Neural cell (in vitro differentiated cells): ENCODE results near the gene RNASEL.

Experiments used
- POLR2AphosphoS5 ChIP-seq: IDR thresholded peaks from 2 replicates; pipeline ENCODE4 v1.6.1; 2012
- REST ChIP-seq: IDR thresholded peaks from 2 replicates; pipeline ENCODE4 v1.6.1; 2012; ENCODE audit warnings: borderline replicate concordance
- SMC3 ChIP-seq: fragments of 450-650 bp; conservative IDR thresholded peaks from 2 replicates; pipeline ENCODE4 v1.6.1; 2014; ENCODE audit warnings: antibody characterized with exemption, mild to moderate bottlenecking, moderate library complexity; ENCODE audit not compliant: poor library complexity
- TF ChIP-seq, protein P1 (sequence below): fragments of 450-650 bp; IDR thresholded peaks from 2 replicates; pipeline ENCODE4 v1.5.1; 2014; ENCODE audit warnings: antibody characterized with exemption, mild to moderate bottlenecking, moderate library complexity; ENCODE audit not compliant: poor library complexity, severe bottlenecking

- TF ChIP-seq, protein P1, sequence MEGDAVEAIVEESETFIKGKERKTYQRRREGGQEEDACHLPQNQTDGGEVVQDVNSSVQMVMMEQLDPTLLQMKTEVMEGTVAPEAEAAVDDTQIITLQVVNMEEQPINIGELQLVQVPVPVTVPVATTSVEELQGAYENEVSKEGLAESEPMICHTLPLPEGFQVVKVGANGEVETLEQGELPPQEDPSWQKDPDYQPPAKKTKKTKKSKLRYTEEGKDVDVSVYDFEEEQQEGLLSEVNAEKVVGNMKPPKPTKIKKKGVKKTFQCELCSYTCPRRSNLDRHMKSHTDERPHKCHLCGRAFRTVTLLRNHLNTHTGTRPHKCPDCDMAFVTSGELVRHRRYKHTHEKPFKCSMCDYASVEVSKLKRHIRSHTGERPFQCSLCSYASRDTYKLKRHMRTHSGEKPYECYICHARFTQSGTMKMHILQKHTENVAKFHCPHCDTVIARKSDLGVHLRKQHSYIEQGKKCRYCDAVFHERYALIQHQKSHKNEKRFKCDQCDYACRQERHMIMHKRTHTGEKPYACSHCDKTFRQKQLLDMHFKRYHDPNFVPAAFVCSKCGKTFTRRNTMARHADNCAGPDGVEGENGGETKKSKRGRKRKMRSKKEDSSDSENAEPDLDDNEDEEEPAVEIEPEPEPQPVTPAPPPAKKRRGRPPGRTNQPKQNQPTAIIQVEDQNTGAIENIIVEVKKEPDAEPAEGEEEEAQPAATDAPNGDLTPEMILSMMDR, result no peak
- TF ChIP-seq POLR2AphosphoS5, result no peak
- TF ChIP-seq SMC3, result no peak
- TF ChIP-seq REST, result no peak
These were observed 39.2 kb downstream of the RNASEL start for GRCh38 chr1:182549811-182550210.
